Activated CD4-positive, alpha-beta T cell treated with anti-CD3 and anti-CD28 coated beads, Interleukin-10, Interleukin-2, amounts not matched to agents 100 ng/mL and 50 ng/mL, durations not matched to agents 16 hours and 8 hours (primary cell): ENCODE measurements around the gene BPIFB6.

Source experiments
- DNase-seq: peaks from one replicate; pipeline ENCODE4 v3.0.0-alpha.2; 2020

The BPIFB6 gene

DNA sequence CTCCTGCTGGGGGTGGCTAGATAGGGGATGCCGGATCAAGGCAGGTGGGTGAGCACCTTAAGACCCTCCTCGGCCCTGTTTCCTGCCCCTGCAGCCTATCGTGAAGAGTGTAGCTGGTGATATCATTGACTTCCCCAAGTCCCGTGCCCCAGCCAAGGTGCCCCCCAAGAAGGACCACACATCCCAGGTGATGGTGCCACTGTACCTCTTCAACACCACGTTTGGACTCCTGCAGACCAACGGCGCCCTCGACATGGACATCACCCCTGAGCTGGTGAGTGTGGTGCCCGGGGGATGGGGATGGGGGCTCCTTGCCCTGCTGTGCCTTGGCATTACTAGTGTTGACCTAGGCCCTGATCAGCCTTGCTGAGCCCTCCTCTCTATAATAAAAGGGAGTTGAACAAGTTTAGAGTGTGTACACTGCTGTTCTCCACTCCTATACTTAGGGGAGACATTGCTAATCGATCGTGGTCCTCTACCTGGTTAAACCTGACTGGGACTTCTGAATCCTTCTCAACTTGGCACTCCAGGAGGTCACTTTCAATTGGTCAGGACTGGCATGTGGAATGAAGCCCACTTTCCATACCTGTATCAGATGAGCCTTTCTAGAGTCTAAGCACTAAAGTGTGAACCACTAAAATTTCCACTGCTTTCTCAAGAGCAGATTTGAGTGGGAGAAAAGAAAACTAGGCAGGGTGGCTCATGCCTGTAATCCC, 33.3 kb downstream of the BPIFB6 start:
- DNase-seq, result no peak

DNA sequence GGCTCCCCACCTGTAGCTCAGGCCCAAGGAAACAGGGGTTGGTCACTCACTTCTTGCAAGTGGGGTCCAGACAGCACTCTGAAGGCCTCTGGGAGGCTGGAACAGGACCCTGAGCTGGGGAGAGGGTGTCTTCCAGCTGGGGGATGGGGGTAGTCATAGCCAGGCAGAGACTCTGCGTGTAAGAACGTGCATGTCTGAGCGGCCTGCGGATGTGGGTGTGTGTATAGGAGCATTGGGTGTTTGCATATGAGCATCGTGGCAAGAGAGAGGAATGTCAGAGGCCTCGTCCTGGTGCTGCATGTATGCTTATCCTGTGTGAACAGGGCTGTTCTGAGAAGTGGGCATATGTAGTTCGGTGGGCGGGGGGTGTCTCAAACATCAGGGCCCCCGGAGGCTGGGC, 34.3 kb downstream of the BPIFB6 start:
- no peak for DNase-seq

DNA sequence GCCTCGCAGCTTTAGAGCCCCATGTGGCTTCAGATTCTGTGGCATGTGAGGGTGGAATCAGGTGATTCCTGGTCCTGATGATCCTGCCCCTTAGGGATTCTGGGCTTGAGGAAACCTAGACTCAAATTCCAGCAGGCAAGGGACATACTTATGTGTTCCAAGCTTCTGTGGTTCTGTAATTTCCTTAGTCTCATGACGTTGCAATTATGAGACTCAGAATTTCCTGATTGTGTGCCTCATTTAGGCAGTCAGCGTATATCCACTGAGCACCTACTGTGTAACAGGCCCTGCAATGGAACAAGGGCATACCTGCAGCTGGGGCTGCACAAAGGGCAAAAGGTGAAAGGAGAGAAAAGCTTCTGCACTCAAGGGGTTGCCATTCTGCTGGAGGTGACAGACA, 36.4 kb downstream of the BPIFB6 start:
- DNase-seq, result no peak

DNA sequence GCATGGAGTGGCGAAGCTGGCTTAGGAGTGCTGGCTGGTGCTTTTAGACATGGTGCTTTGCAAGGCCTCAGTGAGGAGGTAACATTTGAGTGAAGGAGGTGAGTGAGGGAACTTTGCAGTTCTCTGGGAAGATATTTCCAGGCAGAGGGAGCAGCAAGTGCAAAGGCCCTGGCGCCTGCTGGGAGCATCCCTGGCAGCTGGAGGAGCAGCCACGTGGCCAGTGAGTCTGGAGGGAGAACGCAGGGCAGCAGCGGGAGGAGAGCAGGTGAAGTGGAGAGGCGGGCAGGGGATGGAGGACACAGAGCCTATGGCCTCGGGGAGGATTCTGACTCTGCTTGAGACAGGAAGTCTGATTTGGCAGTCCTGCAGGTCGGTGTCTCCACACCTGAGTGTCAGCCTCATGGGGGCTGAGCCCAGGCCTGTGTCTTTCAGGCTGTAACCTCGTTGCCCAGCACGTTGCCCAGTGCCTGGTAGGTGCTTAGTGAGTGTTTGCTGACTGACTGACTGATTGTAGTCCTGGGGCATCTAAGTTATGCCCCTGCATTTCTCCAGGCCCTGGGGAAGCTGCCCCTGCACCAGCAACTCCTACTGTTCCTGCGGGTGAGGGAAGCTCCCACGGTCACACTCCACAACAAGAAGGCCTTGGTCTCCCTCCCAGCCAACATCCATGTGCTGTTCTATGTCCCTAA, 36.9 kb downstream of the BPIFB6 start:
- DNase-seq, result no peak

DNA sequence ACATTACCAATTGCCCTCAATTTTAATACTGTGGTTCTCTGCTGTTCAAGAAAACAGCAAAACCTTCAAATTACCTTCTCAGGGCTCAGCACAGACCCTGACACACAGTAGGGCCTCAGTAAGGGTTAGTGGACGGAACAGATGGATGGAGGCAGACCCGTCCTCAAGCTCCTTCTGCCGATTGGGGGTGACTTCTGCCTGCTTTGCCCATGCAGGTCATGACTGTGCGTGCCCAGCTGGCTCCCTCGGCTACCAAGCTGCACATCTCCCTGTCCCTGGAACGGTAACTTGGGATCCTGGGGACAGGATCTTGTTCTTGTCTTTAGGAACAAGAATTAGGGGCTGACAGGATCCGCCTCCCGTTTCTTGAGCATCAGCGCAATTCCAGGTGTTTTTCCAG, 38.2 kb downstream of the BPIFB6 start:
- DNase-seq, result no peak

DNA sequence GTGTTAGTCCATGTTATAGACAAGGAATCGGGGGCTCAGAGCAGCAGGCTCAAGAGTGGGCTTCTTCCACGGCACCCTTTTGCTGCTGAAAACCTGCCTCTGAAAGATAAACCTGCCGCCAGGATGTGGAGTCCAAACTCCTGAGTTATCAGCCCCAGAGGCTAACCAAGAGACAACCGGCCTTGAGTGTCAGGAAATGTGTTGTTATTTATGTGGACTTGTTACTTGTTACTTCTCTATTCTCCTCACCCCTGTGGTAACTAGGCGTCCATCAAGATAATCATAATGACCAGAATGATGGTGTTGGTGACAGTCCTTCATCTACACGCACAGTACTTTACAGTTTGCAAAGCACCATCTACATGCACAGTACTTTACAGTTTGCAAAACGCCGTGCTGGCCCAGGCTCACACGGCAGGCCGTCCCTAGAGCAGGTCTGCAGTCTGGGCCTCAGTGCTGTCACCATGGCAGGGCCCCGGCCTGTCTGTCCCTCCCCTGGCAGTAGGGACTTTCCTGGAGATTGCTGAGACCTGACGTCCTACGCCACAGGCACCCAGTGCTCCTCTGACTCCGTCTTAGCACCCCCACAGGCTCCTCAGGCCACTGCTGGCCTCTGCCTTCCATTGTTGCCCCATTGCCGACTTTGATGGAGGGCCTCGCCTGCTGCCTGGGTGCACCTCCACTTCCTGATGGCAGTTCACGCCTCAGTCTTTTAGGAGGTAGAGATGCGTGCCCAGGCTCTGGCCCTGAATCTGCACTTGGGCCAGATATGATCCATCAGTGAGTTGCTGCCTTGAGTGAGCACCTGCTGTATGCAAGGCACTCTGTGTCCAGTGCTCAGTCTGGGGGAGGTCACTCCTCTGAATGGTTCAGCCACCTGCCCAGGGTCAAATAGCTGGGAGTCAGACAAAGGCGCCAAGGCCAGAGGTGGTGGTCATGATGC, 38.9 kb downstream of the BPIFB6 start:
- no peak for DNase-seq

DNA sequence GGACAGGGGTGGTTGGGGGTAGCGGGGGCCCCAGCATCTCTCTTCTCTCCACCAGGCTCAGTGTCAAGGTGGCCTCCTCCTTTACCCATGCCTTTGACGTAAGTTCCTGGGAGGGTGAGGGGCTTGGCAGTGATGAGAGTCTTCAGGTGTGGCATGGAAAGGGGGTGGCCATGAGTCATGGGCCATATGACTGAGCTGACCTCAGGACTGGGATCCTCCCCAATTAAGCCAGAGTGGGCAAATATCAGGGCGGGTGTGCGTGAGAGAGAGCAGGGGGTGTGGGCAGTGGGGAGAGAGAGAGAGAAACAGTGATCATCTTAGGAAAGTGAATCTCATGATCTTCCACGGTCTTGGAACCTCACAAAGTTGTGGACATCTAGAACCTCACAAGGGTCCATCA, 39.8 kb downstream of the BPIFB6 start:
- no peak for DNase-seq

DNA sequence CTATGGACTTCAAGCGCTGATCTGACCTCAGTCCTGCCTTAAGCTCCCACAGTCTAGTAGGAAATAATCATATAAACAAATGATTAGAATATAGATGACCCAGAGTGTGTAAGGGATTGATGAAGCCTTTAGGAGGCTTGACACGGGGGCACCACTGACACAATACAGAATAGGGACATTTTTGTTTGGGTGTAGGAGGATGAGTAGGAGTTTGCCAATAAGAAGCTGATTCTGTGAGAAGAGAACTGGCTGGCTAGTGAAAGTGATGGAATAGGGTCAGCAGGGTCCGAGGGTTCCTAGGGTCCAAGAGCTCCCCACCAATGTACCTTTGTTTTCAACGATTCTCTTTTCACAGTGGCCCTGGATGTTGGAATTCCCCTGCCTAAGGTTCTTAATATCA, 40.9 kb downstream of the BPIFB6 start:
- DNase-seq, result no peak

DNA sequence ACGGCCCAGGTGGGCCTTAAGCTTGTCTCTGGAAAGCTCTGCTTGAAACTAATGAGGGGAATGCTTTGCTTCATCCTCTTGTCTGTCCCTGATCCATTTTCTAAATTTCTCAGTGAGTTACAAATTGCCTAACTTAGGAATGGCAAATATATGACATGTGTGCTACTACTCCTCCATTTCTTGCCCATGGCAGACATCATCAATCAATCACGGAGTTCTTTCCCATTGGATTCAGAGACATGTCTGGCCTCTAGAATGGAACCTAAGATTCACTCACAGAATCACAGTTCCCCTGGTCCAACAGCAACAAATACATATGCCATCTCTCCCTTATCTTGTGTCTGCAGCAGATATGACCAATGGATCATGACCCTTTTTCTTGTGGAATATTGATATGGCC, 41.4 kb downstream of the BPIFB6 start:
- DNase-seq, result no peak

DNA sequence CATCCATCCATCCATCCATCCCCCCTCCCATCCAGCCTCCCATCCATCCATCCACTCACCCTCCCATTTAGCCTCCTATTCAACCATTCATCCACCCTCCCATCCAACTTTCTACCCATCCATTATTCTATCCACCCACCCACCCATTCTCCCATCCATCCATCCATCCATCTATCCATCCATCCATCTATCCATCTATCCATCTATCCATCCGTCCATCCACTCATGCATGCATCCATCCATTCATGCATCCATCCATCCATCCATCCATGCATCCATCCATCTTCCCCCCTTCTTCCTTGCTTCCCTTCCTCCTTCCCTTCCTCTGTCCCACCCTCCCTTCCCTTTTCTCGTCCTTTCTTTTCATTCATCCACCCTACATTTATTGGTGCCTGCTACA, 43.2 kb downstream of the BPIFB6 start:
- no peak for DNase-seq

DNA sequence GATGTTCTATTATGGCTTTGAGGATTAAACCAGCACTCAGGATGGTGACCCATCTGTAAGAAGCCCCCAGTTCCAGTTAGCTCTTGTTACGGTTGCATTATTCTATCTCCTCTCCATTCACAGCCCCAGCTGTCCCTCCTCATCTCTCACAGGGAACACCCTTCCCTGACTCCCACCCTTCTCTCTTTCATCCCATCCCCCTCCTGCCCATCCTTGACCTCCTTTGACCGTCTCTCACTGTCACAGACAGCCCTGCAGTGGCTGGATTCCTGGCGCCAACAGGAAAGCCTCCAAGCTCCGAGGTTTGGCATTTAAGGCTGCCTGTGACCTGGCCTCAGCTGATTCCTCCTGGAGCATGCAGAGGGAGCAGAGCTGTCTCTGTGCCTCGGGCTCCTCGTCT, 43.8 kb downstream of the BPIFB6 start:
- no peak for DNase-seq

DNA sequence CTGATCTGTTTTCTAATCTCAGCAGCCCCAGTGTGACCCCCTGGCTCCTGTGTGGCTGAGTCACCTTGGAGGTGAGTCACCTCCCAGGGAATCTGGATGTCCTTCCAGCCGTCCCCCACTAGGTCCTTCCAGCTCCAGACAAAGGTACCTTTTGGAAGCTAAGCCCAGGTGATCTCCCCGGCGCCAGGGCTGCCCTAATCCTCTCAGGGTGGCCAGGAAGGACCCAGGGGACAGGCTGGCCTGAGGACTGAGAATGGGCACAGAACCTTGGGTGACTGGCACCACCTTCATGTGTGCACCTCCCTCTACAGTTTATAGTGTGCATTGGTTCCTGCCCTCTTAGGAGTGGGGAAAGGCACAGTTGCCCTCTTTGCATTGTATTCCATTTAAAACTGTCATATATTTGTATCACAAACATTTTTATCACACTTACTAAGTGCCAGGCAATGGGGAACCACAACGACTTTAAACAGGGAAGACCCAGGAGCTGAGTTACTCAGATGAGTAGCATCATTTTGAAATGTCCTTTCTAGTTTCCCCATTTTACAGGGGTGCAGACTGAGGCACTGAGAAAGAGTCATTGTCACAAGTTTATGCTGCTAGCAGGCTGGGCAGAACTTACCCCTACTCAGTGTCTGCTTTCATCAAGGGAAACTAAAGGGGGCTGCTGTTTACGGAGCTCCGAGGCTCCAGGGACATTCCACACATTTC, 45.4 kb downstream of the BPIFB6 start:
- peak; percentile 22 for DNase-seq

DNA sequence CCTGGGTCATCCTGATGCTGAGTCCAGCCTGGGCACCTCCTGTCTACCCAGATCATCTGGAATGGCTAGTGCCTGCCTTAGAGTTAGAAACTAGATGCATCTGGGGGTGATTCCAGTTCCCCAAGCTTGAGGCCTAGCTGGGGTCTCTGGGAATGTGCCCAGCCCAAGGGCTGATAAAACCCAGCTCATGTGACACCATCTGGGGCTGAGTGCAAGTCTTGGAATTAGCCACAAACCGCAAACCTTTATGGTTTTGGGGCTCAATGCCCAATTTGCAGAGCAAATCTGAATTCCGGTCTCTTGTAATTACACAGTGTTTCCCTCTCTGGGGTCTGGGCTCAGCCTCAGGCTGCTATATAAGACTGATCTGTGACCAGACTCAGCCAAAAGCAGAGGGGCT, 47.8 kb downstream of the BPIFB6 start, which contains the start of gene BPIFB4:
TSS of gene BPIFB4 (plus strand) at position 385 of the 400 bp plus-strand sequence. CDS start 1,884 bp downstream, outside the sequence.
- DNase-seq, result no peak

DNA sequence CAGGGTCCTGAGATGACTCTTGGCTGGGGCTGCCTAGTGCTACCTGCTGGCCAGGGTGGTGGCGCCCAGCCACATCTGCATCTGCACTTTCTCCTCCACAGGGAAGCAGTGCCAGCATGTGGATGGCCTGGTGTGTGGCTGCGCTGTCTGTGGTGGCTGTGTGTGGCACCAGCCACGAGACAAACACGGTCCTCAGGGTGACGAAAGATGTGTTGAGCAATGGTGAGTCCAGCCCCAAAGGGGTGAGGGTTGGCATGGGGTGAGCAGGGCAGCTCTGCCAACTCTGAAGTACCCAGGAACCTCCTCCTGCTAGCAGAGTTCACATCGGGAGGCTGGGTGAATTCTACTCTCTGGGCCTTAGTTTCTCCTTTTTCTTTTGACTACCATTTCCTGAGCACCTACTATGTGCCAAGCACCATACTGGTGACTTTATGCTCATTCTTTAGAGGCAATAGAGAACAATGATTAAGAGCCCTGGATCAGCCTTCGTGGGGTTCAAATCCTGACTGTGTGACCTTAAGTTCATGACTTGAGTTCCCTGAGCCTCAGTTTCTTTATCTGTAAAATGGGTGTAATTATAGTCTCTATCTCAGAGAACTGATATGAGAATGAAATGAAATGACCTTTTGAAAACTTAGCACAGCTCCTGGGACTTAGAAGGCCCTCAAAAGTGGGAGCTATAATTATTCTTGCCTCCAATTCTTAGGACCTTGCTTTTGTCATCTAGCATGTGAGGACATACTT, 50.1 kb downstream of the BPIFB6 start:
- no peak for DNase-seq

DNA sequence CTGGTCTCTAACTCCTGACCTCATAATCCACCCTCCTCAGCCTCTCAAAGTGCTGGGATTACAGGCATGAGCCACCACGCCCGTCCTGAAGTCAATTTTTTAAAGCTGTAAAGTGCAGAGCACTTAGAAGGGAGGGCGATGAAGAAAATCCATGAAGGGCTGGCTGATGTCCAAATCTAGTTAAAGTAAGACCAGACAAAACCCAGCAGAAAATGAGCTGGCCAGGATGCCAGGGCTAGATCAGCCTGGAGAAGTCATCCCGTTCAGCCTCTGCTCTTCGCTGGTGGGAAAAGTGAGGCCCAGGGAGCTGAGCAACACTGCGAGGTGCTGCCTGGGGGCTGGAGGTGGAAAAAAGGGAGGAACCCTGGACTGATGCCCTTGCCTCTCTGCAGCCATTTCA, 51.1 kb downstream of the BPIFB6 start:
- DNase-seq, result no peak

DNA sequence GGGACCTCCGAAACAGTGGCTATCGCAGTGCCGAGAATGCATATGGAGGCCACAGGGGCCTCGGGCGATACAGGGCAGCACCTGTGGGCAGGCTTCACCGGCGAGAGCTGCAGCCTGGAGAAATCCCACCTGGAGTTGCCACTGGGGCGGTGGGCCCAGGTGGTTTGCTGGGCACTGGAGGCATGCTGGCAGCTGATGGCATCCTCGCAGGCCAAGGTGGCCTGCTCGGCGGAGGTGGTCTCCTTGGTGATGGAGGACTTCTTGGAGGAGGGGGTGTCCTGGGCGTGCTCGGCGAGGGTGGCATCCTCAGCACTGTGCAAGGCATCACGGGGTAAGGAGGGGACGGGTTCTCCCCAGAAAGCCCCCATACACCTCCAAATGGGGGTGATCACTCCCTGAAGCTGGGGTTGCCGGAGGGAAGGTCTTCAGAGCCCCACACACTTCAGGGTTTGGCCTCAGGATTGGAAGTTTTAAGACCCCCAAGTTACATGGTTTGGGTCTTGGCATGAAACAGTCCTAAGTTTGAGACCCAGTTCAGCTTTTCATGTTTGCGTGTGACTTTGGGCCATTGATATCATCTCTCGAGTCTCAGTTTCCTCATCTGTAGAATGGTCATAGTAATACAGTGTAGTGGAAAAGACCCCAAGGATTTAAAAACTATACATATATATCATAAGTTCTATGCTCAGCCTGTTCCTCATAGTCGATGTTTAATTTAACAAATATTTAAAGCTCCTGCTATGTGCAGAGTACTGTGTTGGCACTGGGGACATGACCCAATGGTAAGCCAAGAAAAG, 52.3 kb downstream of the BPIFB6 start:
- no peak for DNase-seq

DNA sequence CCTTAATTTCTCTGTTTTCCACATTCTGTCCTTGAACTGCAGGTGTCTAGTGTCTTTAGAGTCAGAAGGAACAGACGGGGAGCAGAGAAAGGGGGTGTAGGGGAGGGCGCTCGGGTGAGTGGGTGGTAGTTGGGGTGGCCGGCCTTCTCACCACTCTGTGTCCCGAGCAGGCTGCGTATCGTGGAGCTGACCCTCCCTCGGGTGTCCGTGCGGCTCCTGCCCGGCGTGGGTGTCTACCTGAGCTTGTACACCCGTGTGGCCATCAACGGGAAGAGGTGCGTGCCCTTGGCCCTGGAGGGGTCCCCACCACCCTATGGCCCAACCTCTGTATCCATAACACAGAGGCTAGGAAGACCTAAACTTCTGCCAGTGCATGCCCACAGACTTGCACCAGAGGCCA, 53.3 kb downstream of the BPIFB6 start:
- DNase-seq, result no peak

DNA sequence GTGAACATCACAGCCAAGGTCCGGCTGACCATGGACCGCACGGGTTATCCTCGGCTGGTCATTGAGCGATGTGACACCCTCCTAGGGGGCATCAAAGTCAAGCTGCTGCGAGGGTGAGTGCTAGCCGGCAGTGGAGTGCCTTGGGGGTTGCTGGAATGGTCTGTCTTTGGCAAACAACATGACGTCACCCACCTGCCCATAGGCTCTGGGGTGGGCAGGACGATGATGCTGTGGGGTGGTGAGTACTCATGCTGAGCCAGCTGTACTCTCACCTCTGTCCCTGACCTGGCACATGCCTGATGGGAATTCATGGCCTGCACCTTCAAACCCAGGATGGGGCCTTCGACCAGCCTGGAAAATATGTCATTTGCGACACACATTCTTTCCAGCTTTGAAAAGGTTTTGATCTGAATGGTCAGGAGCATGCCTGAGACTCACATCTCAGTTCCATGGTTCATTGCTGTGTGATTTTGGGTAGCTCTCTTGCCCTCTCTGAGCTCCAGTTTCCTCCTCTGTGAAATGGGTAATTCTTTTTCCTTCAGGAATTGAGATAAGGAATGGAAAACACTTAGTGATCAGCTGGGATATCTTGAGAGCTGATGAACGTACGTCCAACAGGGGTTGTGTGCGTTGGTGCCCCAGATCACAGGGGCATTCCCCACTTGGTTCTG, 54.7 kb downstream of the BPIFB6 start:
- DNase-seq, result no peak

DNA sequence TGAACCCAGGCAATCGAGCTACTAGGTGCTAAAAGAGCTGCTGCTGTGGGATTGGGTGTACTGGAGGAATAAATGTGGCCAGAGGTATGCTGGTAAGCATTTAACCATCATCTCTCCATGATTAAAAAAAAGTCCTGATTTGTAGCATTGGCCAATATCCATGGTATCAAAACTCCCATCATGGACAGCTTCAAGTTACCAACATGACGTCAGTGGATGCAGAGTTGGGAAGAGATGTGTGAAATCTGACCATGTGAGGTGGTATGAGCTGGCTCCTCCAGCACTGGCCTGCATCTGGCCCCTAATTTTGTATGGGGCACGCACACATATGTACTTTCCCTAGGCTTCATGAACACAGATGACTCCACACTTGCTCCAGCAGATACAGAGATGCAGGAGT, 59.7 kb downstream of the BPIFB6 start:
- DNase-seq, result no peak

DNA sequence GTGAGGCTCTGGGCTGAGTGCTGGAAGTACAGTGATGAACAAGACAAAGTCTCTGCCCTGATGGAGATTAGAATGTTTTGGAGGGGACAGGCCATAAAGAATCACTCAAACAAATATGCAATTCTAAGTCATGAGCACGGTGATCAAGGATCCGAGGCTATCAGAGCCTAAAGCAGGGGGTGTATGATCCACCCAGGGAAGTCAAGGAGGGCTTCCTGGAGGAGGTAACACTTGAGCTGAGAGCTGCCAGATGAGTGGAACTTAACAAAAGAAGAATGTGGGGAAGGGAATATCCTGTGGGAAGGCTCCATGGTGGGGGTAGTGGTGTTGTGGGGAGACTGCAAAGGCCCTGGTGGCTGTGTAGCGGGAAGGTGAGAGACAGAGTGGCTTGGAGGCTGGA, 60.2 kb downstream of the BPIFB6 start:
- no peak for DNase-seq

DNA sequence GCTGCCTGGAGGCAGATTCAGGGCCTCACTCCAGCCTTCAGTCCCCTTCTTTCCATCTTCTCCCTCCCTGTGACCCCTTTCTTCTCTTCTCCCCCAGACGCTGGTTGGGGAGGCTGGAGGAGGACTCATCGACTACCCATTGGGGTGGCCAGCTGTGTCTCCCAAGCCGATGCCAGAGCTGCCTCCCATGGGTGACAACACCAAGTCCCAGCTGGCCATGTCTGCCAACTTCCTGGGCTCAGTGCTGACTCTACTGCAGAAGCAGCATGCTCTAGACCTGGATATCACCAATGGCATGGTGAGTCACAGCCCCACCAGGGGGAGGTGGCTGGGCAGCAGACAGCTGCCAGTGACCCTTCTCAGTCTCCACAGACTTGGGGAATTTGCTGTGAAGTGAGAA, 60.9 kb downstream of the BPIFB6 start:
- no peak for DNase-seq
